Natural killer cell (primary cell): Measurements from ENCODE around the gene CDC73. TPM values are rescaled to one million over a fixed set of nuclear protein-coding genes. Genes with fewer than 3 reads are reported as not detected.

ENCODE experiments used
- ATAC-seq, 3 donors: fragments of 150-1000 bp in 2 of 3; fragments of 200-7000 bp in 1 of 3; cut with Tn5 transposase; 1 replicate in 1 of 3; 2 replicates in 2 of 3; pipeline ENCODE4 v1.10.0; 2021; ENCODE audit warnings: mild to moderate bottlenecking in 2 of 3, moderate library complexity in 2 of 3
- DNase-seq, 2 donors: peaks; one replicate each; pipeline versions ENCODE4 v3.0.0 to v3.0.0-alpha.2; 2013 to 2021; ENCODE audit warnings: mixed read lengths in 1 of 2
- H3K27ac ChIP-seq: one replicate; pipeline ENCODE4 v1.5.1; 2013; ENCODE audit warnings: mild to moderate bottlenecking, low read length
- H3K27me3 ChIP-seq: one replicate; pipeline ENCODE4 v1.6.1; 2013; ENCODE audit warnings: low read length; ENCODE audit not compliant: control insufficient read depth, insufficient read depth
- H3K36me3 ChIP-seq: one replicate; pipeline ENCODE4 v1.6.1; 2013; ENCODE audit warnings: low read length; ENCODE audit not compliant: control insufficient read depth, insufficient read depth
- H3K4me1 ChIP-seq: one replicate; pipeline ENCODE4 v1.6.1; 2013; ENCODE audit warnings: low read length; ENCODE audit not compliant: control insufficient read depth, insufficient read depth
- H3K4me3 ChIP-seq: one replicate; pipeline ENCODE4 v1.5.1; 2013; ENCODE audit warnings: low read length
- H3K9me3 ChIP-seq: one replicate; pipeline ENCODE4 v1.6.1; 2013; ENCODE audit warnings: low read length; ENCODE audit not compliant: control insufficient read depth, insufficient read depth
- H3K27ac Mint-ChIP-seq, 2 donors: one replicate each; pipeline ENCODE4 v1.8.0; 2022; ENCODE audit warnings: mild to moderate bottlenecking in 2 of 2, mixed read lengths in 2 of 2, moderate library complexity in 1 of 2
- H3K27me3 Mint-ChIP-seq, 2 donors: one replicate each; pipeline ENCODE4 v1.8.0; 2022; ENCODE audit warnings: low read depth in 2 of 2, mixed read lengths in 2 of 2
- H3K36me3 Mint-ChIP-seq: one replicate; pipeline ENCODE4 v1.8.0; 2022; ENCODE audit warnings: mixed read lengths
- H3K4me1 Mint-ChIP-seq, 2 donors: one replicate each; pipeline ENCODE4 v1.8.0; 2022; ENCODE audit warnings: mixed read lengths in 2 of 2
- H3K4me3 Mint-ChIP-seq: one replicate; pipeline ENCODE4 v1.8.0; 2022; ENCODE audit warnings: mild to moderate bottlenecking, moderate library complexity, mixed read lengths
- H3K9me3 Mint-ChIP-seq, 2 donors: one replicate each; pipeline ENCODE4 v1.8.0; 2022; ENCODE audit warnings: mixed read lengths in 2 of 2
- WGBS: methylation state at CpG from one replicate; pipeline ENCODE4 v1.1.7; 2013; ENCODE audit warnings: missing lambda C conversion rate; ENCODE audit not compliant: insufficient coverage; 5-methylcytosine and 5-hydroxymethylcytosine counted together
- intact Hi-C: fragments of 100-400 bp; cut with micrococcal nuclease; formaldehyde crosslinking; loops from one replicate; pipeline ENCODE4 v1.14.2; 2022
- total RNA-seq, 4 donors: library from RNA; stranded (reverse); fragments of 120-200 nt in 1 of 4; gene quantifications; one replicate each; pipeline versions ENCODE4 v1.2.3 to v1.2.4, GENCODE V29; 2013 to 2022
- TF ChIP-seq, protein P1 (sequence below): fragments of 200-600 bp; IDR thresholded peaks from one replicate; pipeline ENCODE4 v1.8.0; 2022; ENCODE audit warnings: antibody characterized with exemption

The CDC73 gene
- total RNA-seq, 3 donors from 2014 or later (not counting 1 experiment from before 2014, with no cell fraction given), result 73.2 to 86.0 (median 82.6) TPM

DNA sequence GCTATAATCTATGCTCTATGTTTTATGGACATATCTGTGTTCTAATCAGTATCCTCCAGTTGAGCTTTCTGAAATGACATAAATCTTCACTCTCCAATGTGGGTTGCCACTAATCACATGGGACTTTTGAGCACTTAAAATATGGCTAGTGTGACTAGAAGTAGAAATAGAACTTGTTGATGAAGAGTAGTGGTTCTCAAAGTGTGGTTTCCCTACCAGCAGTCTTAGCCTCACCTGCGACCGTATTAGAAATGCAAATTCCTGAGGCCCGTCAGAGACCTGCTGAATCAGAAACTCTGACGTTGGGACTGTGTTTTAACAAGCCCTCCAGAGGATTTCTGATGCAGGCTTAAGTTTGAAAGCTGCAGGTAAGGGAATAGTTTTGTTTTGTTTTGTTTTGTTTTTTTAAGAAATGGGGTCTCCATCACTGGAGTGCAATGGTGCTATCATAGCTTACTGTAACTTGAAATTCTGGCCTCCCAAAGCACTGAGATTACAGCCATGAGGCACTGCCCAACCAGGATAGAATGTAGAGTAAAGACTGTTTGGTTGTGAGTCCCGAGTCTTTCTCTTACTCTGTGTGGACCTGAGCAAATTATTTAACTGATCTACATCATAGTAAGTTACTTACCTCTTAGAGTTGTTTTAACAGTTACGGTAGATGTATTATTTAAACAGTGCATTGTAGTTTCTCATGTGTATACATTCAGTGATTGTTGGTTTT is 38.3 kb upstream of the CDC73 start:
- peaks cover 67% of the 10 kb centered on the region for H3K36me3 ChIP-seq
- H3K27me3 Mint-ChIP-seq, result no peaks in the 10 kb centered on the region
- no peak overlapping the region for H3K4me3 Mint-ChIP-seq
- ATAC-seq (no peak), DNase-seq (no peak)
- no peak overlapping the region for H3K27ac ChIP-seq
- H3K36me3 Mint-ChIP-seq, result peaks cover 16% of the 10 kb centered on the region
- TF ChIP-seq, protein P1, sequence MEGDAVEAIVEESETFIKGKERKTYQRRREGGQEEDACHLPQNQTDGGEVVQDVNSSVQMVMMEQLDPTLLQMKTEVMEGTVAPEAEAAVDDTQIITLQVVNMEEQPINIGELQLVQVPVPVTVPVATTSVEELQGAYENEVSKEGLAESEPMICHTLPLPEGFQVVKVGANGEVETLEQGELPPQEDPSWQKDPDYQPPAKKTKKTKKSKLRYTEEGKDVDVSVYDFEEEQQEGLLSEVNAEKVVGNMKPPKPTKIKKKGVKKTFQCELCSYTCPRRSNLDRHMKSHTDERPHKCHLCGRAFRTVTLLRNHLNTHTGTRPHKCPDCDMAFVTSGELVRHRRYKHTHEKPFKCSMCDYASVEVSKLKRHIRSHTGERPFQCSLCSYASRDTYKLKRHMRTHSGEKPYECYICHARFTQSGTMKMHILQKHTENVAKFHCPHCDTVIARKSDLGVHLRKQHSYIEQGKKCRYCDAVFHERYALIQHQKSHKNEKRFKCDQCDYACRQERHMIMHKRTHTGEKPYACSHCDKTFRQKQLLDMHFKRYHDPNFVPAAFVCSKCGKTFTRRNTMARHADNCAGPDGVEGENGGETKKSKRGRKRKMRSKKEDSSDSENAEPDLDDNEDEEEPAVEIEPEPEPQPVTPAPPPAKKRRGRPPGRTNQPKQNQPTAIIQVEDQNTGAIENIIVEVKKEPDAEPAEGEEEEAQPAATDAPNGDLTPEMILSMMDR, result no peak
- H3K27me3 ChIP-seq, result no peaks in the 10 kb centered on the region
- no peaks in the 10 kb centered on the region for H3K4me1 ChIP-seq
- H3K4me1 Mint-ChIP-seq, result no peaks in the 10 kb centered on the region
- no peaks in the 10 kb centered on the region for H3K9me3 ChIP-seq
- H3K4me3 ChIP-seq, result no peak overlapping the region
- no peaks in the 10 kb centered on the region for H3K9me3 Mint-ChIP-seq
- 85% methylated on average over 4 of the region's 6 CpGs for WGBS
- intact Hi-C loops, result no loop called here
- H3K27ac Mint-ChIP-seq, result no peak overlapping the region

DNA sequence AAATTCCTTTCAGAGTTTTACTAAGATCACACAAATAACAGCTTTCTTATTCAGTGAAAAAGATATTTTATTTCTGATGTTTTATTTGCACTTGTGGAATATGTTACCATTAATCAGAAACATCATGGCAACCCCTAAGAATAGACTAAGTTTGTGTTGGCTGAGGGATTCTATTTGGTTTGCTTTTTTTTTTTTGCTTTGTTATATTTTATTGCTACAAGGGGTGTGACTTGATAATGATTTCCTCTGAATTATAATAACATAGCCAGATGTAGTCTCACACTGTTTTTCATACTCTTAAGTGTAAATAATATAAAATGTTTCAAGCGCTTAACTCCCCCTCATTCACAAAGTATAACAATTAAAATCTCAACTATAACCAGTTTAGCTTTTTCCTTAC is 36.6 kb upstream of the CDC73 start:
- no peak for DNase-seq
- Mint-ChIP-seq H3K27me3 (no peaks in the 10 kb centered on the region), H3K4me1 (no peaks in the 10 kb centered on the region), H3K9me3 (no peaks in the 10 kb centered on the region), H3K27ac (no peak overlapping the region), H3K36me3 (peaks cover 13% of the 10 kb centered on the region), H3K4me3 (no peak overlapping the region)
- Histone ChIP-seq H3K4me1 (no peaks in the 10 kb centered on the region), H3K36me3 (peaks cover 58% of the 10 kb centered on the region), H3K27ac (no peak overlapping the region), H3K9me3 (no peaks in the 10 kb centered on the region), H3K27me3 (no peaks in the 10 kb centered on the region), H3K4me3 (no peak overlapping the region)
- intact Hi-C loops, result no loop called here
- ATAC-seq, result no peak
- TF ChIP-seq, protein P1, result no peak
- WGBS, result no CpG with 5 or more reads among the region's 1 CpG

DNA sequence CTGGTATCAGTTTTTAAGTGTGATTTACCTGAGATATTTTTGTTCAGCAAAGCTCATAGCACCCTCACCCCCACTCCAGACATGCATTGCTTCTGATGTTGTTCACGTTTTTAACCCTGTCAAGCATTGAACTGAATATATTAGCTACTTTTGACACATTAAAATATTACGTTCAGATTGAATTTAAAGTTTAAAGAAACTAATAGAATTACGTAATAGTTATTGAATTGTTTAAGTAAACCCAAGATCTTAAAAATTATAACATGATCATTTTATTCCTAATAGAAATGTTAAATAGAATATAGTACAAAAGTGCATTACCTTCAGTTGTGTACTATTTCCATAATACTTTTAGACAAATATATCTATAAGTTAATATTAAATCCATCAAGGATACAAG is 35.5 kb upstream of the CDC73 start:
- peaks cover 51% of the 10 kb centered on the region for H3K36me3 ChIP-seq
- no peaks in the 10 kb centered on the region for H3K27me3 ChIP-seq
- no peak for DNase-seq
- H3K4me1 Mint-ChIP-seq, result no peaks in the 10 kb centered on the region
- no peak overlapping the region for H3K27ac ChIP-seq
- H3K27me3 Mint-ChIP-seq, result no peaks in the 10 kb centered on the region
- H3K9me3 Mint-ChIP-seq, result no peaks in the 10 kb centered on the region
- WGBS, result 100% methylated on average over 1 of the region's 3 CpGs
- intact Hi-C loops, result no loop called here
- TF ChIP-seq, protein P1, result no peak
- H3K4me1 ChIP-seq, result no peaks in the 10 kb centered on the region
- H3K36me3 Mint-ChIP-seq, result peaks cover 13% of the 10 kb centered on the region
- ATAC-seq, result no peak
- H3K27ac Mint-ChIP-seq, result no peak overlapping the region
- H3K4me3 Mint-ChIP-seq, result no peak overlapping the region
- no peak overlapping the region for H3K4me3 ChIP-seq
- no peaks in the 10 kb centered on the region for H3K9me3 ChIP-seq

GRCh38 chr1:193087893-193088292 is 33.9 kb upstream of the CDC73 start:
- Mint-ChIP-seq H3K4me1 (no peaks in the 10 kb centered on the region), H3K36me3 (peaks cover 13% of the 10 kb centered on the region), H3K9me3 (no peaks in the 10 kb centered on the region), H3K27ac (peak overlapping the region; percentile 41 to 51), H3K27me3 (no peaks in the 10 kb centered on the region), H3K4me3 (no peak overlapping the region)
- Histone ChIP-seq H3K27me3 (no peaks in the 10 kb centered on the region), H3K4me1 (no peaks in the 10 kb centered on the region), H3K27ac (no peak overlapping the region), H3K9me3 (no peaks in the 10 kb centered on the region), H3K4me3 (no peak overlapping the region), H3K36me3 (peaks cover 41% of the 10 kb centered on the region)
- ATAC-seq (no peak), DNase-seq (no peak)
- WGBS, result 96% methylated on average over 3 of the region's 3 CpGs
- intact Hi-C loops, result no loop called here
- TF ChIP-seq, protein P1, result no peak
